ENCODE results near the gene P4HA2. TPM values are rescaled to one million over a fixed set of nuclear protein-coding genes. Genes with fewer than 3 reads are reported as not detected.
A peak's percentile ranks its signal among the peaks of the same experiment; 100 is the strongest.

Gene P4HA2
- polyA plus RNA-seq, 1 donor from 2014 or later = 0.26 TPM

- Mint-ChIP-seq H3K36me3 (no peaks in the 10 kb centered on the region), H3K27ac (no peak overlapping the region), H3K4me1 (peaks cover 0 to 5% (median 2%) of the 10 kb centered on the region in 3 donors), H3K4me3 (no peak overlapping the region), H3K27me3 (peaks cover 4% of the 10 kb centered on the region), H3K9me3 (no peaks in the 10 kb centered on the region)
Observed at GRCh38 chr5:132267931-132268768, 40.5 kb upstream of the P4HA2 start.

GRCh38 chr5:132267166-132267739 is 39.6 kb upstream of the P4HA2 start:
- Mint-ChIP-seq H3K4me3 (no peak overlapping the region), H3K4me1 (peaks cover 0 to 2% (median 2%) of the 10 kb centered on the region in 3 donors), H3K36me3 (no peaks in the 10 kb centered on the region), H3K27me3 (peaks cover 2% of the 10 kb centered on the region), H3K27ac (no peak overlapping the region), H3K9me3 (no peaks in the 10 kb centered on the region)

- H3K27me3 Mint-ChIP-seq = no peaks in the 10 kb centered on the region
- no peaks in the 10 kb centered on the region for H3K9me3 Mint-ChIP-seq
- no peak overlapping the region for H3K27ac Mint-ChIP-seq
- H3K4me3 Mint-ChIP-seq = peak overlapping the region in 1 of 4 donors; percentile 43
- no peaks in the 10 kb centered on the region for H3K36me3 Mint-ChIP-seq
- peaks cover 0 to 2% (median 2%) of the 10 kb centered on the region in 3 donors for H3K4me1 Mint-ChIP-seq
Observed at GRCh38 chr5:132266836-132267160, 39.1 kb upstream of the P4HA2 start.

- H3K27me3 Mint-ChIP-seq = no peaks in the 10 kb centered on the region
- peaks cover 0 to 2% (median 0%) of the 10 kb centered on the region in 3 donors for H3K4me1 Mint-ChIP-seq
- H3K36me3 Mint-ChIP-seq = no peaks in the 10 kb centered on the region
- no peak overlapping the region for H3K27ac Mint-ChIP-seq
- peak overlapping the region in 1 of 4 donors; percentile 43 for H3K4me3 Mint-ChIP-seq
- H3K9me3 Mint-ChIP-seq = no peaks in the 10 kb centered on the region
Observed at GRCh38 chr5:132266031-132266835, 38.6 kb upstream of the P4HA2 start.

- Mint-ChIP-seq H3K4me3 (no peak overlapping the region), H3K27me3 (no peaks in the 10 kb centered on the region), H3K27ac (peak overlapping the region in 1 of 3 donors; percentile 6), H3K4me1 (peaks cover 0 to 2% (median 0%) of the 10 kb centered on the region in 3 donors), H3K36me3 (no peaks in the 10 kb centered on the region), H3K9me3 (no peaks in the 10 kb centered on the region)
Observed at GRCh38 chr5:132265336-132266030, 37.8 kb upstream of the P4HA2 start.

- H3K27me3 Mint-ChIP-seq = no peaks in the 10 kb centered on the region
- peaks cover 0 to 2% (median 0%) of the 10 kb centered on the region in 3 donors for H3K4me1 Mint-ChIP-seq
- no peaks in the 10 kb centered on the region for H3K9me3 Mint-ChIP-seq
- H3K36me3 Mint-ChIP-seq = no peaks in the 10 kb centered on the region
- H3K4me3 Mint-ChIP-seq = no peak overlapping the region
- H3K27ac Mint-ChIP-seq = peak overlapping the region in 1 of 3 donors; percentile 31
Observed at GRCh38 chr5:132264546-132265335, 37.1 kb upstream of the P4HA2 start.

DNA sequence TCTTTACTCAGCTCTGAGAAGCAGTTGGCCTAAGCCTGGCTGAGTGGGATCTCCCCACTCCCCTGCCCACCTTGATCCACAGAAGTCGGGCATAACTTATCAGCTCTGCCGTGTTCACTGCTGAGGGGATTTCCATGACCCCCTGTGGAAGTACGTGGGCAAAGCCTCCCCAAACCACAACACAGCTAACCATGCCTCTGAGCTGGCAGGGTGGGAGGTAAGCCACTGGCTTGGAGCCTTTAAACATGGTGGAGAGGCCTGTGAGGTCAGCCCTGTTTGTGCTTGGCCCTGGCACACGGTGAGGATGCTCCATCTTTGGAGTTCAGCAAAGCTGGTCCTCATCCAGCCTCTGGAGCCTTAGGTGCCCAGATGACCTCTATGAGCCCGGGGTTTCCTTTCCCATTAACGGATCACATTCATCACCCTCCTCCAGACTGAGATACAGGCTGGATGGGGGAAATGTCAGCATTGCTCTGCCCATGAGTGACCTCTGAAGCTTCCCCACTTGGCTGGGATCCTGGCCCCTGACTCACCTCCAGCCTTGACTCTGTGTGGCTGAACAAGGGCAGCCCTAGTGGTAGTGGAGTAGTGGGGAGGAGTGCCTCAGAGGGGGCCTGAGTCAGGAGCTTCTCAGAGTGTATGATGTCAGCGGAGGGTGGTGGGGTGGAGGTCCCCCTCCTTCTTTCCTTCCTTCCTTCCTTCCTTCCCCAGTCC is 36.1 kb upstream of the P4HA2 start:
- no peaks in the 10 kb centered on the region for H3K36me3 Mint-ChIP-seq
- no peaks in the 10 kb centered on the region for H3K9me3 Mint-ChIP-seq
- no peak overlapping the region for H3K4me3 Mint-ChIP-seq
- H3K27me3 Mint-ChIP-seq = no peaks in the 10 kb centered on the region
- H3K4me1 Mint-ChIP-seq = peaks cover 0 to 2% (median 0%) of the 10 kb centered on the region in 3 donors
- peak overlapping the region in 1 of 3 donors; percentile 31 for H3K27ac Mint-ChIP-seq

- Mint-ChIP-seq H3K27me3 (no peaks in the 10 kb centered on the region), H3K36me3 (no peaks in the 10 kb centered on the region), H3K9me3 (no peaks in the 10 kb centered on the region), H3K27ac (no peak overlapping the region), H3K4me3 (no peak overlapping the region), H3K4me1 (peaks cover 0 to 2% (median 0%) of the 10 kb centered on the region in 3 donors)
Observed at GRCh38 chr5:132262882-132263547, 35.4 kb upstream of the P4HA2 start.

- peaks cover 0 to 2% (median 0%) of the 10 kb centered on the region in 3 donors for H3K4me1 Mint-ChIP-seq
- no peak overlapping the region for H3K4me3 Mint-ChIP-seq
- no peaks in the 10 kb centered on the region for H3K9me3 Mint-ChIP-seq
- H3K27ac Mint-ChIP-seq = no peak overlapping the region
- H3K27me3 Mint-ChIP-seq = peaks cover 1% of the 10 kb centered on the region
- H3K36me3 Mint-ChIP-seq = no peaks in the 10 kb centered on the region
Observed at GRCh38 chr5:132261881-132262845, 34.5 kb upstream of the P4HA2 start.

DNA sequence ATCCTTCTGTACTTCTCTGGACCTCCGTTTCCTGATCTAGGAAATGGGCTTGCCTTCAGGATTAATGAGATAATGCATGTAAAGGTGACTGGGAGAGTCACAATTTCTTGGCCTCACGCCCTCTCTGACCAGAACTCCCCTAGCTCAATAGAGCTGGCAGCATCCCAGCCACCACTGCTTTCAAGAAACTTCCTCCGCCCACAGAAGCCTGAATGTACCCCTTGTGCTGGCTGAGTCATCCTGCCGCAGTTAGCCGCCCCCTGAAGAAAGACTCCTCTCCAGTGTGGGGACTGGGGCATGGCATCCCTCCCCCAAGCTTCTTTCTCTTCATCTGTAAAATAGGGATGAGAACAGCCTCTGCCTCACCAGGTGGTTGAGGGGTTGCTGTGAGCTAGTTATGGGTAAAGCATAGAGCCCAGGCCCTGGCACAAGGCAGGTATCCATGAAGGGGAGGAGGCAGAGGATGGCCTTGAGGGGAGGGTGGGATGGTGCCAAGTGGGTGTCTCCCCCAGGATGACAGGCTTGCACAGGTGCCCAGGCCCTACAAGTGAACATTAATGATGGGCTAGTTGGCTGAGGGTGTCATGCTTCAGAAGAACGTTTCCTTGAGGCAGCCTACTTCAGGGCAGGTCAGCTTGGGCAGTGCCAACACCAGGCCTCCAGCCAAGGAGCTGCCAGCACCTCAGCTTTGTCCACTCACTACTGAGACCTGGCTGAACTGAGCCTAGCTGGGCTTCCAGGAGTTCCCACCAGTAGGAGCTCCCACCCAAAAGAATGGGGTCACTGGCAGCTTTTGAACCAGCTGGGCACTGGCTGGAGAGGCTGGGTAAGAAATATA is 33.3 kb upstream of the P4HA2 start:
- Mint-ChIP-seq H3K36me3 (peaks cover 3% of the 10 kb centered on the region), H3K27ac (no peak overlapping the region), H3K27me3 (peaks cover 11% of the 10 kb centered on the region), H3K4me3 (no peak overlapping the region), H3K4me1 (no peaks in the 10 kb centered on the region), H3K9me3 (no peaks in the 10 kb centered on the region)

DNA sequence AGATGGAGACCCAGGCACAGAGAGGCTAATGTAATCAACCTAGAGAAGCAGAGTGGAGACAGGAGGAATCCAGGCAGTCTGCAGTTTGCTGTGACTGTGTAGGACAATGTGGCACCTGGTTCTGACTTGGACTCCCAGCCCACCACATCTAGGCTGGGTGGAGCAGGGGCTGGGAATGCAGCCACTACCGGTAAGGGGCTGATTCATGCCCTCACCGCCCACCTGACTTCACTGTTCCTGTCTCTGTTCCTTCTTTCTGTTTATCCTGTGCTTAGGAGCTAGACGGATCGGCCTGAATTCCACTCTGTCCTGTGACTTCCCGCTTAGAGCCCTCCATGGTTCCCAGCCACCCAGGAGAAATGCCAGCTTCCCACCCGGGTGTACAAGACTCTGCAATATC is 32.4 kb upstream of the P4HA2 start:
- H3K27ac Mint-ChIP-seq = no peak overlapping the region
- H3K36me3 Mint-ChIP-seq = peaks cover 3% of the 10 kb centered on the region

More for the DNA sequence above, 32.4 kb upstream of the P4HA2 start:
- H3K4me1 Mint-ChIP-seq = no peaks in the 10 kb centered on the region
- no peaks in the 10 kb centered on the region for H3K9me3 Mint-ChIP-seq
- no peak overlapping the region for H3K4me3 Mint-ChIP-seq
- peaks cover 17% of the 10 kb centered on the region for H3K27me3 Mint-ChIP-seq

All from IgD-negative memory B cell (primary cell).